GM15510 (cell line): Measurements from ENCODE around the gene LRBA.

Source experiments
- POLR2A ChIP-seq: IDR thresholded peaks from 3 replicates; pipeline ENCODE4 v1.6.1; 2011; ENCODE audit warnings: borderline replicate concordance; ENCODE audit not compliant: insufficient read length; ENCODE audit errors: extremely low read depth

LRBA gene

GRCh38 chr4:150990250-150990649 is 24.8 kb downstream of the LRBA start:
- TF ChIP-seq POLR2A = no peak

GRCh38 chr4:150988238-150988637 is 26.8 kb downstream of the LRBA start:
- no peak for TF ChIP-seq POLR2A

- TF ChIP-seq POLR2A = no peak
These were observed 27.9 kb downstream of the LRBA start for GRCh38 chr4:150987204-150987603.

- TF ChIP-seq POLR2A = no peak
These were observed 29.0 kb downstream of the LRBA start for GRCh38 chr4:150986085-150986484.

- no peak for TF ChIP-seq POLR2A
These were observed 31.2 kb downstream of the LRBA start for GRCh38 chr4:150983851-150984250.

GRCh38 chr4:150982557-150983233 is 32.4 kb downstream of the LRBA start:
- no peak for TF ChIP-seq POLR2A

- no peak for TF ChIP-seq POLR2A
These were observed 36.1 kb downstream of the LRBA start for GRCh38 chr4:150978738-150979575.

GRCh38 chr4:150976478-150977118 is 38.5 kb downstream of the LRBA start:
- TF ChIP-seq POLR2A = no peak

- no peak for TF ChIP-seq POLR2A
These were observed 40.3 kb downstream of the LRBA start for GRCh38 chr4:150974750-150975149.

GRCh38 chr4:150974252-150974640 is 40.8 kb downstream of the LRBA start:
- TF ChIP-seq POLR2A = no peak

- no peak for TF ChIP-seq POLR2A
These were observed 41.3 kb downstream of the LRBA start for GRCh38 chr4:150973626-150974251.

- no peak for TF ChIP-seq POLR2A
These were observed 42.5 kb downstream of the LRBA start for GRCh38 chr4:150972592-150972991.

GRCh38 chr4:150971901-150972300 is 43.2 kb downstream of the LRBA start:
- TF ChIP-seq POLR2A = no peak

- no peak for TF ChIP-seq POLR2A
These were observed 44.4 kb downstream of the LRBA start for GRCh38 chr4:150970685-150971151.

GRCh38 chr4:150964754-150965153 is 50.3 kb downstream of the LRBA start:
- no peak for TF ChIP-seq POLR2A
